Activated CD4-positive, alpha-beta T cell treated with anti-CD3 and anti-CD28 coated beads for 1 hour (primary cell): Measurements from ENCODE around the gene CYB561.

Experiments
- DNase-seq: peaks from one replicate; pipeline ENCODE4 v3.0.0-alpha.2; 2020

CYB561 gene, protein sequence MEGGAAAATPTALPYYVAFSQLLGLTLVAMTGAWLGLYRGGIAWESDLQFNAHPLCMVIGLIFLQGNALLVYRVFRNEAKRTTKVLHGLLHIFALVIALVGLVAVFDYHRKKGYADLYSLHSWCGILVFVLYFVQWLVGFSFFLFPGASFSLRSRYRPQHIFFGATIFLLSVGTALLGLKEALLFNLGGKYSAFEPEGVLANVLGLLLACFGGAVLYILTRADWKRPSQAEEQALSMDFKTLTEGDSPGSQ

GRCh38 chr17:63445954-63446752, at the start of gene CYB561:
TSS of gene CYB561 (minus strand) at chr17:63446306. CDS start at chr17:63437547, 8,759 bp downstream.
- peak; percentile 54 for DNase-seq

- no peak for DNase-seq
These were observed 49.4 kb upstream of the CYB561 start for GRCh38 chr17:63495491-63495890.

DNA sequence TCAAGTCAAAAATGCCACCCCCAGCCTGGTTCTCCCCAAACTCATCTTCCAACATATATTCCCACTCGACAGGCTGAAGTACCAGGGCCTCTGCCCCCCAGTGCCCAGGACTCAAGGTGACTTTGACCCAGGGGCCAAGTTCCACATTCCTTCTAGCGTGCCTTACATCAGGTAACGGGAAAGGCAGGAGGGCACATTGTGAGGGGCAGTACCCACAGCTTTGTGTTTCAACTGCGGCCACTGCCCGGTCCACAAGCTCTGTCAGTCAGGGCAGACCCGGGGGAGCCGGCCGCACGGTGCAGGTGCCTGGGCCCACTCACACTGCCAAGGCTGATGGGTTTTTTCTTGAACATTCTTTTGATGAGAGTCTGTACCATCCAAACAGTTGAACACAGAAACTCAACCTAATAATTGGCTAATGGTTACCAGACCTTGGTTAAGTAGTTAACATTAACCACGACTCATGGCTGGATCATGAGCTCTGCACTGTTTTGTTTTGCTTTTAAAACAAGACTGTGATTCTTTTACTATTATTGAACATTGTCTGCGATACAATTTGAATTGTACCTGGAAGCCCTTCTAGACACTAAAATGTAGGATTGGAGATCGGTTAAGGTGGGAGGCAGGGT, 48.3 kb upstream of the CYB561 start:
- no peak for DNase-seq

- no peak for DNase-seq
These were observed 47.3 kb upstream of the CYB561 start for GRCh38 chr17:63493411-63493810.

DNA sequence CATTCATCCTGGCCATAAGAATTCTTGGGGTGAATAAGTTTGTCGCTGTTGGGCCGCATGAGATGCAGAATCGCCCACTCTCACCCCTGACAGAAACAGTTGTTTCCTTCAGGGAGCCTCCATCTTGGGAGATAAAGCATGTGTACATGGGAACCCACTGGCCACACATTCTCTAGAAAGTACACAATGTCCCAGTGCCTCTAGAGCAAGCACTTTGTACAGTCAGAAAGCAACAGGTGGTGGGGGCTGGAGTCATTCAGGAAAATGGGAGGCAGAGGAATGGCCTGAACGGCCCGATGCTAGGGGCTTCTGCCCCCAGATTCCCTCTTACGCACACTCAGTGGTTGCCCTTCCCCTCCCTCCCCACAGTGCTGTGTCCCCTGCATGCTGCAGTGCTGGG, 46.8 kb upstream of the CYB561 start:
- no peak for DNase-seq

DNA sequence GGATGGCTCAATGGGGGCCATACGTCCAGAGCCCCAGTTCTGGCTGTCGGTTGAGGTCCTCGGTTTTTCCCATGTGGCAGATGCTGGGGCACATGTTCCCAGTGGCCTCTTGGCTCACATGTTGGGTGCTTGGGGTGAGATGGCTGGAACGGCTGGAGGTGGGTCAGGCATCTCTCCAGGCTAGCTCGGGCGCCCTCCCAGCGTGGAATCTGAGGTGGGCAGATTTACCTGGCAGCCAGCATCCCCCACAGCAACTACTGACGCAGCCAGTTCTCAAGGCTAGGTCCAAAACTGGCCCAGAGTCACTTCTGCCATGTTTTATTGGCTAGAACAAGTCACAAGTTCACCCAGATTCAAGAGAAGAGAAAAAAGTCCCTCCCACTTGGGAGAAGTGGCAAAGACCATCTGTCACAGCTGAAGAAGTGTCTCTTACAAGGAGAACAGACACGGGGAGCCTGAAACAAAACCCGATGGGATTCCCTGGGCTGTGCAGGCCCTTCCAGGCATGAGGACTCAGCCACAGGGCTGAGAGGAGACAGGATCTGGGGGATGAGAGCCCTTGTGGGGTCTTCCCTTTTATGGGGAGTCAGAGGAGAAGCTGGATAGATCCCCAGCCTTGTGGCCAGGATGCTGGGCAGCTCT, 46.0 kb upstream of the CYB561 start:
- DNase-seq = no peak

- DNase-seq = no peak
These were observed 45.3 kb upstream of the CYB561 start for GRCh38 chr17:63491413-63491812.

DNA sequence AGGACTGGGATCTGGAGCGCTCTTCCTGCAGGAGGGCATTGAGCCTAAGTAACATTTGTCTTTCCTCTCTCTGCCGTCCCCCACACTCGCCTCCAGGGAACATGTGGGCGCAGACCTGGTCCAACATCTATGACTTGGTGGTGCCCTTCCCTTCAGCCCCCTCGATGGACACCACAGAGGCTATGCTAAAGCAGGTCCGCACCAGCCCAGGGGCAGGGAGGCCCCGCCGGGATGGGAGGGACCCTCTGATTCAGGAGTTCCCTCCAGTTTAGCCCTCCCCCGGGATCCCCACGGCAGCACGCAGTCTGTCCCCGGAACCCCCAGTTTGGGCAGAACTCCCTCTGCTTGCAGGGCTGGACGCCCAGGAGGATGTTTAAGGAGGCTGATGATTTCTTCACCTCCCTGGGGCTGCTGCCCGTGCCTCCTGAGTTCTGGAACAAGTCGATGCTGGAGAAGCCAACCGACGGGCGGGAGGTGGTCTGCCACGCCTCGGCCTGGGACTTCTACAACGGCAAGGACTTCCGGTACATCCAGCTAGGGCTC, 44.8 kb upstream of the CYB561 start:
- no peak for DNase-seq

DNA sequence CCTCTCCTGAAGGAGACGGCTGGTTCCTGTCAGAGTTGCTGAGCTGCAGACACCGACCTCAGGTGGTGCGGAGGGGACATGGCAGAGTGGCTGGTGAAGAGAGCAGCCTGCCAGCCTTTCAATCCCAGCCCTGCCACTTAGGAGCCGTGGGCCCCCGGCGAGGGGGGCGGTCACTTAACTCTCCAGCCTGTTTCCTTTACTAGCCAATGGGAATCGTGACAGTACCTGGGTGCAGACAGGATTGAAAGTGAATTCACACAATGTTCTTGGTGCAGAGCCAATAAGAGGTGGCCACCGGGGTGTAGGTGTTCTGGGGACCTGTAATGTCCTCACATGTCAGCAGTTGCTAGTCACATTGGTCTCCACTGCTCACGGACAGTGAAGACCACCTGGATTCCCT, 44.2 kb upstream of the CYB561 start:
- DNase-seq = no peak

DNA sequence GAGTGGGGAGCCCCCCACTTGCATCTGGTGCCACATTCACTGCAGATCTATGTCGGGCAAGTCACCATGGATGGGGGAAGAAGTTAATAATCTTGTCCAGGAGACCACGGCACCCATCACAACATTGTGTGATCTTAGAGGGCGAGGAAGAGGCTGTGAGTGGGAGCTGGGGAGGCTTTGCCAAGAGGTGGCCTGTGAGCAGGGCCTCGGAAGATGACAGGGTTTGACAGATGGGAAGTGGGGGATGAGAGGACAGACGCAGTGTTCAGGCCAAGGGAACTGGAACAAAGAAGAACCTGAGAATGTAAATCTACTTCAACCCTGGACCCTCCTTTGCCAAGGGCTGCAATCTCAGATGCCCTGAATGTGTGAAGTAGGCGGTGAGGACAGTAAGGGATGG, 43.2 kb upstream of the CYB561 start:
- no peak for DNase-seq

GRCh38 chr17:63488851-63489250, 42.7 kb upstream of the CYB561 start:
- no peak for DNase-seq

DNA sequence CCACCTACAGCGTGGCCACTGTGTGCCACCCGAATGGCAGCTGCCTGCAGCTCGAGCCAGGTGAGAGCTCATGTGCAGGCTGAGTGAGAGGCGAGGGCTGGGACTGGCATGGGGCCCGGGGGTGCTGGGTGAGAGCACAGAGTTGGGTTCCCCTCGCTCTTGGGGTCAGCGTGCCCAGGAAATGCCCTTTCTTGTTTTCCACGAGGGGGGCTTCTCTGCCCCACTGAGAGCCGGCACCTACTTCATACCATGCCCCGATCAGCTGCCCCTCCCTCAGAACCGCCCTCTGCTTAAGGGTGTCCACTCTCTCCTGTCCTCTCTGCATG, 40.9 kb upstream of the CYB561 start:
- DNase-seq = no peak

DNA sequence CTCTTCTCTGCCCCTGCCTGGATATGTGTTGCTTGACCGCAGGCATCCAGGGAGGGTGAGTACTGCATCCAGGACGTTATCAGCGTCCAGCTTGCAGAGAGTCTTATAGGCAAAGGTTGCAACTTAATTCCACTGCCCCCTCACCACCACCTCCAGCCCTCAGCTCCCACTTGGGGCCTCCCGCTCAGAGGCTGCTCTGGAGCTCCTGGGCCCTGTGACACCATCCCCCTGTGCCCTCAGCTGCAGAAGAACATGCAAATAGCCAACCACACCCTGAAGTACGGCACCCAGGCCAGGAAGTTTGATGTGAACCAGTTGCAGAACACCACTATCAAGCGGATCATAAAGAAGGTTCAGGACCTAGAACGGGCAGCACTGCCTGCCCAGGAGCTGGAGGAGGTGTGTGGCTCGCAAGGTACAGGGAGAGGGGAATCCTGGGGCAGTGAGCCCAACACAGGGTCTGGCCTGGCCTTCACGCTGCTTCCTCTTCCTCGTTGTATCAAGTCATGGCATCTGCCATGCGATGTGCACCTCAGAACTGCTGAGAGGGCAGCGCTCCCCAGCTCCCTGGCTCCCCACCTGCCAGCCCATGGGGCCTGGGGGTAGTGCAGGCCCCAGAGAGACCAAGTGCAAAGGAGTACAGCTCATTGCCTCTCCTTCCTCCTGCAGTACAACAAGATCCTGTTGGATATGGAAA, 40.4 kb upstream of the CYB561 start:
- DNase-seq = no peak

- DNase-seq = no peak
These were observed 37.8 kb upstream of the CYB561 start for GRCh38 chr17:63483655-63484575.

DNA sequence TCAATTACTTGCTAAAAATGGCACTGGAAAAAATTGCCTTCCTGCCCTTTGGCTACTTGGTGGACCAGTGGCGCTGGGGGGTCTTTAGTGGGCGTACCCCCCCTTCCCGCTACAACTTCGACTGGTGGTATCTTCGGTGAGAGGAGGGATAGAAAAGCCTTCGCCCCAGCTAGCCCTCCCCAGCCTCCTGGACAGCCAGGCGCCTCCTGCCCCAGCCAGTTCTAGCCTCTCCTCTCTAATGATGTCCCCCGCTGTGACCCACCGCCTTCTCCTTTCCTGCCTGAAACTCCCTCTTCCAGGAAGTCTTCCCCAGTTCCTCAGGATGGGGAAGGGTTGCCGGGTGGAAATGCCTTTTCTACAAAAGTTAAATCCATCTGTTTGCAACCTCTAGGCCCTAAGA, 36.9 kb upstream of the CYB561 start:
- DNase-seq = no peak

- no peak for DNase-seq
These were observed 36.4 kb upstream of the CYB561 start for GRCh38 chr17:63482509-63482908.

DNA sequence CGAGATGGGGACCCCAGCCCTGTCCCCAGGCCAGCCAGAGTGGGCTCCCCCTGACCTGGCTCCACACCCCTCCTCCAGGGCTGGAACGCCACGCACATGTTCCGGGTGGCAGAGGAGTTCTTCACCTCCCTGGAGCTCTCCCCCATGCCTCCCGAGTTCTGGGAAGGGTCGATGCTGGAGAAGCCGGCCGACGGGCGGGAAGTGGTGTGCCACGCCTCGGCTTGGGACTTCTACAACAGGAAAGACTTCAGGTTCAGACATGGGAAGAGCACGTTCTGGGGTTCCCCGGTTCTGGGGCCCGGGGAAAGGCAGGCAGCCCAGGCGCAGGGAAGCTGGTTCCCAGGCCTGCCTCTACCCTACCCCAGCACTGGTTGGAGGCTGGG, 35.4 kb upstream of the CYB561 start:
- no peak for DNase-seq

- no peak for DNase-seq
These were observed 34.9 kb upstream of the CYB561 start for GRCh38 chr17:63480826-63481487.

- no peak for DNase-seq
These were observed 34.2 kb upstream of the CYB561 start for GRCh38 chr17:63480192-63480784.

DNA sequence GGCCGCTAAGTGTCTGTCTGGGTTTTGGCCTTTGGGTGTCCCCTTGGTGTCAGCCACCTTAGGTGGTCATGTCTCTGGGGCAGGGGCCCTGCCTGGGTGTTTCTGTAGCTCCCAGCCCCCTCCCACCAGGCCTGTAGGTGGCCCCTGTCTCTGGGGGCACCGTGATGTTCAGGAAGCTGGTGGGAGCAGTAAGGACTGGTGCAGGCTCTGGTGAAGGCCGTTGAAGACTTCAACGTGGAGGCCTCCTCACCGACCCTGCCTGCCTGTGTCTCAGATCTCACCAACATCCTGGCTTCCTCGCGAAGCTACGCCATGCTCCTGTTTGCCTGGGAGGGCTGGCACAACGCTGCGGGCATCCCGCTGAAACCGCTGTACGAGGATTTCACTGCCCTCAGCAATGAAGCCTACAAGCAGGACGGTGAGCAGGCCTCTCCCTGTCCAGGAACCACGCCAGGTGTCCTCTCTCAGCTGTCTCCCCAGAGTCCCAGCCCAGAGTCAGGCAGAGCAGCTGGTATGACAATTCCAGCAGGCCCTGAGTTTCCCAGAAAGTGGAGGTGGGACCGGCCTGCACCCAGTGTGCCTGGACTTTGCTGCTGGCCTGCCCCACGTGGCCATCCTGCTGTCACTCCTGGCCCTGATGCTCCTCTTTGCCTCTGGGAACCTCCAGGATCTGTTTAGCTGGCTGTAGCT, 33.5 kb upstream of the CYB561 start:
- no peak for DNase-seq
